Progenitor cell of endocrine pancreas (in vitro differentiated cells): ENCODE measurements around the gene EHF. TPM values are rescaled to one million over a fixed set of nuclear protein-coding genes. Genes with fewer than 3 reads are reported as not detected.

ENCODE experiments used
- DNase-seq: peaks from one replicate; pipeline ENCODE4 v3.0.0; 2021; ENCODE audit warnings: low spot score; ENCODE audit not compliant: unreplicated experiment
- H3K27ac Mint-ChIP-seq: 2 replicates; pipeline ENCODE4 v1.8.0; 2021; ENCODE audit warnings: mild to moderate bottlenecking, moderate library complexity, mixed read lengths
- H3K27me3 Mint-ChIP-seq: 2 replicates; pipeline ENCODE4 v1.8.0; 2021; ENCODE audit warnings: mixed read lengths
- H3K36me3 Mint-ChIP-seq: 2 replicates; pipeline ENCODE4 v1.8.0; 2022; ENCODE audit warnings: mixed read lengths; ENCODE audit not compliant: insufficient read depth
- H3K4me1 Mint-ChIP-seq: 2 replicates; pipeline ENCODE4 v1.8.0; 2021; ENCODE audit warnings: low read depth, mixed read lengths
- H3K4me3 Mint-ChIP-seq: 2 replicates; pipeline ENCODE4 v1.8.0; 2021; ENCODE audit warnings: low read depth, mild to moderate bottlenecking, moderate library complexity, mixed read lengths
- H3K9me3 Mint-ChIP-seq: 2 replicates; pipeline ENCODE4 v1.8.0; 2021; ENCODE audit warnings: low read depth, mixed read lengths
- CTCF ChIP-seq: fragments of 200-600 bp; sonication (generic); IDR thresholded peaks from one replicate; pipeline ENCODE4 v1.5.0; 2021; ENCODE audit warnings: antibody characterized with exemption, mild to moderate bottlenecking; ENCODE audit not compliant: unreplicated experiment
- total RNA-seq: library from RNA; stranded (reverse); gene quantifications from 2 replicates; pipeline ENCODE4 v1.2.1, GENCODE V29; 2021

Gene EHF
- total RNA-seq, 1 donor from 2014 or later: 18.6 TPM

- Mint-ChIP-seq H3K4me3 (no peak overlapping the region), H3K4me1 (peaks cover 39% of the 10 kb centered on the region), H3K27me3 (no peaks in the 10 kb centered on the region), H3K36me3 (peaks cover 22% of the 10 kb centered on the region), H3K27ac (no peak overlapping the region), H3K9me3 (peaks cover 3% of the 10 kb centered on the region)
- no peak for DNase-seq
- TF ChIP-seq CTCF: no peak
Measured at GRCh38 chr11:34651551-34651950, 30.7 kb downstream of the EHF start.

- Mint-ChIP-seq H3K27ac (no peak overlapping the region), H3K27me3 (no peaks in the 10 kb centered on the region), H3K4me3 (no peak overlapping the region), H3K36me3 (peaks cover 23% of the 10 kb centered on the region), H3K9me3 (peaks cover 3% of the 10 kb centered on the region), H3K4me1 (peaks cover 40% of the 10 kb centered on the region)
- no peak for TF ChIP-seq CTCF
- no peak for DNase-seq
Measured at GRCh38 chr11:34652191-34652973, 31.5 kb downstream of the EHF start.

GRCh38 chr11:34653031-34653430 lies 32.1 kb downstream of the EHF start:
- Mint-ChIP-seq H3K27me3 (no peaks in the 10 kb centered on the region), H3K4me1 (peaks cover 40% of the 10 kb centered on the region), H3K4me3 (no peak overlapping the region), H3K9me3 (peaks cover 3% of the 10 kb centered on the region), H3K36me3 (peaks cover 21% of the 10 kb centered on the region), H3K27ac (peak overlapping the region; percentile 43)
- DNase-seq: no peak
- no peak for TF ChIP-seq CTCF

DNA sequence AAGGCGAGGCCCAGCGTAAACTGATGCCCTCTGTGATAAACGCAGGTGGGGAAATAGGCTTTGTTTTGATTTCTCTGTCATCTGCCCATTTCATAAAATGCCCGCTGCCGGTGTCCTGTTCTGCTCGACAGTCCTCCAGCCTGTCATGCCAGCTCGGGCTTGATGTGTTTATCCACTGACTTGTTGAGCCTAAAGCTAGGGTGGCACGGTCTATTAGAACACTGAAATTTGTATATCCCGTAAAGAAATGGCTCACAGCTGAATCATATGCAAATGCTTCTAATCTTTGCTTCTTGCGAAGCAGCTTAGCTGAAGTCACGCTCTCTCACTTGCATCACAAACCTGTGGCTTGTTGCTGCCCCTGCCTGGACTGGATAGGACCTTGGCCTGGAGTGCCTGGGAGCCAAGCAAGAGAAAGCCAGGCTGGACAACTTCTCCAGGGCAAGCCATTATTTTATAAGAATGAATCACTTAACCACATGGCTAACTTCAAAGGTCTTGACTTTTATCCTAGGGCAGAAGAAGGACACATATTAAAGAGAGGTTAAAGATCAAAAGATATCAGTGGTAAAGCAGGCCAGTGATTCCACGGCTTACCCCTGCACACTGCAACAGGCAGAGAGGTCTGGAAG lies 33.1 kb downstream of the EHF start:
- DNase-seq: no peak
- no peaks in the 10 kb centered on the region for H3K27me3 Mint-ChIP-seq
- H3K4me1 Mint-ChIP-seq: peaks cover 40% of the 10 kb centered on the region
- TF ChIP-seq CTCF: no peak
- peaks cover 25% of the 10 kb centered on the region for H3K36me3 Mint-ChIP-seq
- H3K4me3 Mint-ChIP-seq: no peak overlapping the region
- peaks cover 3% of the 10 kb centered on the region for H3K9me3 Mint-ChIP-seq
- no peak overlapping the region for H3K27ac Mint-ChIP-seq

DNA sequence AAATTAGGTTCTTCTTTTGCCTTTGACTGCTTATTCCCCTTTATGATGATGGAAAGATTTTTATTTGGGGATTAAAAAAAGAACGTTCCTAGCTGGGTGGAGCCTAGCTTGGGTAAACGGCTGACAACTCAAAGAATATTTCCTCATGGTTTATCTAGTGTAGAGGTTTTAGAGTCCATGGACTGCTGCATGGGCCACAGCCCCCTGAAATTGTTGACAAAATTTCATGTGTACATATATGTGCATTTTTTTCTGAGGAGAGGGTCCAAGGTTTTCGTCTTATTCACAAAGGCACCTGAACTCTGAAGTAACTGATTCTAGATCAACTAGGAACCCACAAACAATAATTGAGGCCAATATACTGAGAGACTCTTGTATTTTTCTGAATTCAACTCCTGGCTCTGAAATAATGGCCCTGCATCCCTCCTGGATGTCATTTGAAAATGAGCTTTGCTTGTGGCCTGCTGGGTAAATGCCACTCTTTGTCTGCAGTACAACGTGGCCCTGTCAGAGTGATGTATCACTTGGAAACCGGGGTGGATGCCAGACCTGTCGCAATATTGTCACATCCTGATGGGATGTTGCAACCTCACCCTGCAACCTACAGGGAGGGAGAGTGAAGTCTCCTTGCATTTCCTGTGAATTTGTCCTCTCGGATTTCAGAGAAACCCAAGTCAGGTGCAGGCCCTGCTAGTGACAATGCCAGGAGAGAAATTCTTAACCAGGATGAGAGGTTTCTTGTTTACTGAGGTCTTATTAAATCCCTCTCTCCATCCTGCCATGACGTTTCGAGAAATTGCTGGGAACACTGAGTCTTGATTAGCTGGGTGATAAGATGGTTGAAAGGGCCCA lies 33.8 kb downstream of the EHF start:
- Mint-ChIP-seq H3K9me3 (peaks cover 3% of the 10 kb centered on the region), H3K36me3 (peaks cover 25% of the 10 kb centered on the region), H3K27ac (peak overlapping the region; percentile 87), H3K4me3 (no peak overlapping the region), H3K27me3 (no peaks in the 10 kb centered on the region), H3K4me1 (peaks cover 40% of the 10 kb centered on the region)
- DNase-seq: no peak
- no peak for TF ChIP-seq CTCF
